Heart right ventricle (tissue), 16 donors: Measurements from ENCODE around the gene CAPN9. TPM values are rescaled to one million over a fixed set of nuclear protein-coding genes. Genes with fewer than 3 reads are reported as not detected.

Experiments
- ATAC-seq, 8 donors: fragments of 200-7000 bp; cut with Tn5 transposase; one replicate each; pipeline ENCODE4 v1.9.1; 2020; ENCODE audit warnings: mild to moderate bottlenecking in 8 of 8, moderate library complexity in 8 of 8, moderate number of reproducible peaks in 1 of 8
- DNase-seq, 2 donors: peaks; one replicate each; pipeline ENCODE4 v3.0.0-alpha.2; 2020
- H3K27ac ChIP-seq, 10 donors: fragments of 200-600 bp; sonication (generic) in 2 of 10; one replicate each; pipeline versions ENCODE4 v1.5.0 to v1.8.0; 2020 to 2022; ENCODE audit warnings: mild to moderate bottlenecking in 3 of 10
- H3K27me3 ChIP-seq, 7 donors: fragments of 200-600 bp; one replicate each; pipeline ENCODE4 v1.8.0; 2021 to 2022; ENCODE audit warnings: mild to moderate bottlenecking in 2 of 7
- H3K36me3 ChIP-seq, 9 donors: fragments of 200-600 bp; sonication (generic) in 1 of 9; one replicate each; pipeline versions ENCODE4 v1.5.0 to v1.8.0; 2020 to 2022; ENCODE audit warnings: mild to moderate bottlenecking in 2 of 9
- H3K4me1 ChIP-seq, 9 donors: fragments of 200-600 bp; sonication (generic) in 1 of 9; one replicate each; pipeline versions ENCODE4 v1.5.0 to v1.8.0; 2020 to 2022; ENCODE audit warnings: mild to moderate bottlenecking in 4 of 9
- H3K4me3 ChIP-seq, 10 donors: fragments of 200-600 bp; sonication (generic) in 2 of 10; one replicate each; pipeline versions ENCODE4 v1.5.0 to v1.8.0; 2020 to 2022; ENCODE audit warnings: mild to moderate bottlenecking in 7 of 10, moderate library complexity in 2 of 10
- H3K9me3 ChIP-seq, 11 donors: fragments of 200-600 bp in 10 of 11; sonication (generic) in 2 of 11; one replicate each; pipeline versions ENCODE4 v1.5.0 to v1.8.0; 2013 to 2022; ENCODE audit warnings: mild to moderate bottlenecking in 2 of 11, control low read depth in 1 of 11, moderate library complexity in 1 of 11
- CTCF ChIP-seq, 9 donors: fragments of 200-600 bp; sonication (generic) in 2 of 9; IDR thresholded peaks; one replicate each; pipeline versions ENCODE4 v1.5.0 to v1.8.0; 2021 to 2022; ENCODE audit warnings: antibody characterized with exemption in 9 of 9, mild to moderate bottlenecking in 5 of 9, moderate library complexity in 1 of 9
- WGBS, 2 donors: extraction: QIAGEN DNeasy Blood & Tissue Kit; methylation state at CpG; one replicate each; pipeline ENCODE4 v1.1.7; 2013; ENCODE audit warnings: inconsistent platforms in 1 of 2; 5-methylcytosine and 5-hydroxymethylcytosine counted together
- intact Hi-C, 10 donors: fragments of 100-400 bp; cut with DNase I; formaldehyde crosslinking; loops; one replicate each; pipeline versions ENCODE4 v1.11.1 to v1.14.2; 2022
- polyA plus RNA-seq, 2 donors: library from polyadenylated mRNA; stranded (reverse); fragments of 200-250 nt; gene quantifications; one replicate each; pipeline ENCODE4 v1.2.3, GENCODE V29; 2013
- total RNA-seq, 10 donors: library from RNA; stranded (reverse); fragmentation: NEBNext Ultra II Directional in 3 of 10; extraction: Animal tissue kit (Norgen Biotek cat#: 25700) in 3 of 10; gene quantifications; one replicate each; pipeline versions ENCODE4 v1.2.1 to v1.2.4, GENCODE V29; 2021 to 2023
- donor health status: Arrhythmogenic right ventricular cardiomyopathy.
- donor health status: ischemic (EF 13 %, LVEDD 7.1; RV severe dilation, severe dysfunction).
- donor health status: healthy with polysubstance abuse.
- donor health status: DM: no; HTN: yes; CAD: no.
- donor health status: DM: no; HTN: no; CAD: no.
- donor health status: ischemic (EF 25% LVEDD 6.9; RV normal size, moderate dysfunction).
- donor health status: ischemic (EF 25% LVEDD 5.7; RV mildly dilated, moderate dysfunction).
- donor health status: healthy.
- donor health status: DM: yes; HTN: yes; CAD: no.
- donor health status: Ischemic cardiomyopathy.
- donor health status: ischemic (EF 35%, LVEDD 5.7; RV mildly dilated, moderate dysfunction).
- donor health status: nonischemic (EF 11% LVEDD 7.7; RV severe dilation, severe dysfunction).
- donor health status: DM: yes; HTN: yes; CAD: no.
- donor health status: PGD.
- donor health status: ischemic (EF 29% LVEDD 5.4; RV normal size, mild dysfunction).
- donor health status: nonischemic (EF 23%, LVEDD 6.1; RV moderate dilation, normal function).

Gene CAPN9
- total and polyA plus RNA-seq, 12 donors: 0.22 to 0.25 (median 0.24) TPM; not detected in 9

GRCh38 chr1:230772457-230773395 lies 25.5 kb downstream of the CAPN9 start:
- Histone ChIP-seq H3K4me1 (peaks cover 0 to 21% (median 7%) of the 10 kb centered on the region in 9 donors), H3K9me3 (peaks cover 0 to 6% (median 0%) of the 10 kb centered on the region in 11 donors), H3K27me3 (peaks cover 0 to 7% (median 0%) of the 10 kb centered on the region in 7 donors), H3K36me3 (no peaks in the 10 kb centered on the region), H3K27ac (peak overlapping the region in 5 of 10 donors; percentile 7 to 67 (median 52)), H3K4me3 (peak overlapping the region in 2 of 10 donors; percentile 13 to 16)
- ATAC-seq (peak; percentile 81 to 91 (median 86)), DNase-seq (peak; percentile 52 to 76)
- intact Hi-C loops: loop anchor here in 7 of 10 donors (1.0 to 10.0 kb wide), 7 partner anchors 60 to 140 kb away; partner anchors contain the start of genes COG2 (in 5 of the 7) and AGT (in 3 of the 7)
- 29 to 40% methylated on average over 14 of the region's 14 CpGs for WGBS, 2 donors
- peak; percentile 43 to 79 (median 58) for TF ChIP-seq CTCF (IDR thresholded peaks at IDR 0.05)

GRCh38 chr1:230773396-230774033 lies 26.3 kb downstream of the CAPN9 start:
- Histone ChIP-seq H3K27me3 (peaks cover 0 to 8% (median 0%) of the 10 kb centered on the region in 7 donors), H3K4me1 (peaks cover 0 to 21% (median 7%) of the 10 kb centered on the region in 9 donors), H3K4me3 (peak overlapping the region in 2 of 10 donors; percentile 13 to 16), H3K9me3 (peaks cover 0 to 6% (median 0%) of the 10 kb centered on the region in 11 donors), H3K27ac (no peak overlapping the region), H3K36me3 (no peaks in the 10 kb centered on the region)
- ATAC-seq (peak in 4 of 8 donors; percentile 4 to 31 (median 21)), DNase-seq (no peak)
- WGBS, 2 donors: 76 to 78% methylated on average over 11 of the region's 11 CpGs
- TF ChIP-seq CTCF (IDR thresholded peaks at IDR 0.05): peak in 1 of 9 donors; percentile 2
- intact Hi-C loops: loop anchor here in 7 of 10 donors (1.0 to 10.0 kb wide), 7 partner anchors 61 to 141 kb away; partner anchors contain the start of genes COG2 (in 5 of the 7) and AGT (in 3 of the 7)

- Histone ChIP-seq H3K27ac (no peak overlapping the region), H3K27me3 (peaks cover 0 to 8% (median 0%) of the 10 kb centered on the region in 7 donors), H3K9me3 (no peaks in the 10 kb centered on the region), H3K36me3 (no peaks in the 10 kb centered on the region), H3K4me3 (no peak overlapping the region), H3K4me1 (no peaks in the 10 kb centered on the region)
- intact Hi-C loops: loop anchor here in 2 of 10 donors (10.0 kb wide), 2 partner anchors 104 to 144 kb away; no protein-coding TSS in a partner anchor
- 89% methylated on average over 11 of the region's 11 CpGs for WGBS, 2 donors
- ATAC-seq (no peak), DNase-seq (no peak)
- TF ChIP-seq CTCF (IDR thresholded peaks at IDR 0.05): no peak
Measured at GRCh38 chr1:230778916-230779590, 31.9 kb downstream of the CAPN9 start.
